Ishikawa (cell line): ENCODE measurements around the gene ASRGL1.

Experiments used
- CEBPB ChIP-seq: IDR thresholded peaks from 2 replicates; pipeline ENCODE4 v1.6.1; 2012
- CREB1 ChIP-seq: IDR thresholded peaks from 2 replicates; pipeline ENCODE4 v1.6.1; 2012; ENCODE audit warnings: low read depth
- EGR1 ChIP-seq: IDR thresholded peaks from 2 replicates; pipeline ENCODE4 v1.6.1; 2012
- EP300 ChIP-seq: IDR thresholded peaks from 2 replicates; pipeline ENCODE4 v1.6.1; 2012; ENCODE audit warnings: borderline replicate concordance
- FOXM1 ChIP-seq: IDR thresholded peaks from 2 replicates; pipeline ENCODE4 v1.6.1; 2012; ENCODE audit warnings: low read depth, borderline replicate concordance
- NFIC ChIP-seq: IDR thresholded peaks from 2 replicates; pipeline ENCODE4 v1.6.1; 2012
- RAD21 ChIP-seq: IDR thresholded peaks from 2 replicates; pipeline ENCODE4 v1.6.1; 2012; ENCODE audit warnings: low read depth
- REST ChIP-seq: IDR thresholded peaks from 2 replicates; pipeline ENCODE4 v1.6.1; 2012; ENCODE audit warnings: low read depth, mild to moderate bottlenecking
- TAF1 ChIP-seq: IDR thresholded peaks from 2 replicates; pipeline ENCODE4 v1.6.1; 2012; ENCODE audit warnings: low read depth, mild to moderate bottlenecking
- TCF12 ChIP-seq: IDR thresholded peaks from 2 replicates; pipeline ENCODE4 v1.6.1; 2012; ENCODE audit warnings: low read depth
- TEAD4 ChIP-seq: IDR thresholded peaks from 2 replicates; pipeline ENCODE4 v1.6.1; 2012
- USF1 ChIP-seq: IDR thresholded peaks from 2 replicates; pipeline ENCODE4 v1.6.1; 2012
- YY1 ChIP-seq: IDR thresholded peaks from 2 replicates; pipeline ENCODE4 v1.6.1; 2012; ENCODE audit warnings: low read depth
- ZBTB7A ChIP-seq: IDR thresholded peaks from 2 replicates; pipeline ENCODE4 v1.6.1; 2012; ENCODE audit warnings: low read depth
- TF ChIP-seq, protein P1 (sequence below): IDR thresholded peaks from 2 replicates; pipeline ENCODE4 v1.6.1; 2012

The ASRGL1 gene

GRCh38 chr11:62416596-62416995, 79.3 kb downstream of the ASRGL1 start:
- TF ChIP-seq TCF12: no peak
- TF ChIP-seq YY1: no peak
- no peak for TF ChIP-seq NFIC
- TF ChIP-seq FOXM1: no peak
- TF ChIP-seq ZBTB7A: no peak
- TF ChIP-seq EGR1: no peak
- no peak for TF ChIP-seq USF1
- TF ChIP-seq CEBPB: no peak
- no peak for TF ChIP-seq RAD21
- TF ChIP-seq CREB1: no peak
- no peak for TF ChIP-seq EP300
- TF ChIP-seq, protein P1, sequence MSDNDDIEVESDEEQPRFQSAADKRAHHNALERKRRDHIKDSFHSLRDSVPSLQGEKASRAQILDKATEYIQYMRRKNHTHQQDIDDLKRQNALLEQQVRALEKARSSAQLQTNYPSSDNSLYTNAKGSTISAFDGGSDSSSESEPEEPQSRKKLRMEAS: no peak

GRCh38 chr11:62418136-62418535, 80.9 kb downstream of the ASRGL1 start:
- no peak for TF ChIP-seq REST

GRCh38 chr11:62418733-62419132, 81.5 kb downstream of the ASRGL1 start, which contains the start of gene SCGB1A1:
Gene SCGB1A1 (plus strand): TSS chr11:62419033. CDS start chr11:62419096, 63 bp downstream.
- no peak for TF ChIP-seq CEBPB
- no peak for TF ChIP-seq TEAD4
- TF ChIP-seq USF1: no peak
- TF ChIP-seq EP300: no peak

DNA sequence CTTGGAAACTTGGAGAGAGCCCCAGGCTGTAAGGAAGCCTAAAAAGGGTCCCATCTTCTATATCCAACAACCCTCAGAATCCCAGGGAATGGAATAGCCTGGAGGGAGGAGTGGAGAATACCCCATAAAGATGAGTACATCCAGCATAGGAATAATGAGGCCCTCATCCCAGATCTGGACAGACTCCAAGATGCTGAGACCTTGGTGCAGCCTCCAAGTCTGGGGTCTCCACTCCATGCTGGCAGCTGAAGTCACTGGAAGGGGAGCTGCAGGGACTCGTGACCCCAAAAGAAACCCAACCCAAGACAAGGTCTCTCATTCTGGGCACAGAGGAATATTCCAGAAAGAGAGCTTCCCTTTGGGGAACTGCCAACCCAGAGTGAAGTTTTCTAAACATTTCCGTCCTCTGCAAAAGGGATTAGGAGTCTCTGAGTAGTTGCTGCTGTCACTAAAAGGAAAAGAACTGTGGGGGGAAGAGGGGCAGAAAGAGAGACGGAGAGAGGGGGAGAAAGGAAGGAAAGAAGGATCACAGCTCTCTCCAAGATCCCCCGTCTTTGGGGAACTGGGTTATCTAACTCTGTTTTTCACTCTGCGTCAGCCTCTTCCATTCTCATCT, 82.2 kb downstream of the ASRGL1 start:
- no peak for TF ChIP-seq FOXM1
- TF ChIP-seq USF1: no peak
- TF ChIP-seq CREB1: no peak
- TF ChIP-seq TAF1: no peak
- TF ChIP-seq TCF12: no peak
- TF ChIP-seq EGR1: no peak
- TF ChIP-seq YY1: no peak
- TF ChIP-seq, protein P1: no peak
- TF ChIP-seq RAD21: no peak
- TF ChIP-seq NFIC: no peak
- no peak for TF ChIP-seq EP300
- no peak for TF ChIP-seq REST
- TF ChIP-seq ZBTB7A: no peak
- no peak for TF ChIP-seq CEBPB
- TF ChIP-seq TEAD4: no peak

GRCh38 chr11:62419943-62420342, 82.7 kb downstream of the ASRGL1 start:
- TF ChIP-seq TCF12 (no peak), CREB1 (no peak), FOXM1 (no peak), REST (no peak), YY1 (no peak), CEBPB (no peak), USF1 (no peak), NFIC (no peak), EGR1 (no peak), ZBTB7A (no peak), TAF1 (no peak), TEAD4 (no peak)
- TF ChIP-seq, protein P1: no peak
